Measurements from ENCODE around the gene C5orf46. TPM values are rescaled to one million over a fixed set of nuclear protein-coding genes. Genes with fewer than 3 reads are reported as not detected.

The C5orf46 gene
- total RNA-seq, 2 donors from 2014 or later: 28.6 to 50.6 TPM

DNA sequence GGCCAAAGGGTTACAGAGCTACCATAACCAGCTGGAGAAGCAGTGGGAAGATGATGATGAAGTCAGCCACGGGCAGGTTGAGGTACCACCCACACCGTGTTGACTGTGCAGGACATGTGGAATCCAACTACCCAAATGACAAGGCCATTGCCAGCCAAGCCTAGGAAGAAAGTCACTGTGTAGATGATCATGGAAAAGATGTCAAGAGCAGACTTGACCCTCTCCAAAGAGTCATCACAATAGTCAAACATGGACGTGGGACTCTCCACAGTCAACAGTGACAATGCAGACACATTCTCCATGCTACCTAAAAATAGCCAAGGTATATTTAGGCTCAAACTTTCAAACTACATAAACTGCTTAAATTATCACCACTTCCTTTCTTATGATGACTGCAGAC is 54.0 kb downstream of the C5orf46 start:
- ATAC-seq (ENCODE audit: insufficient number of reproducible peaks, low FRiP score, low read depth) (no peak), DNase-seq (ENCODE audit: low spot score) (no peak)
- H3K27me3 ChIP-seq (replicated peaks; ENCODE audit: insufficient read depth): no peaks in the 10 kb centered on the region
- H3K4me3 ChIP-seq: no peak overlapping the region
- H3K9me3 ChIP-seq: no peaks in the 10 kb centered on the region
- no peaks in the 10 kb centered on the region for H3K4me1 ChIP-seq (ENCODE audit: control insufficient read depth in 1 of 2, low read depth in 2 of 2)
- TF ChIP-seq CTCF (IDR thresholded peaks at IDR 0.05): no peak
- no peaks in the 10 kb centered on the region for H3K36me3 ChIP-seq
- no peak overlapping the region for H3K27ac ChIP-seq

GRCh38 chr5:147851578-147851977 is 54.8 kb downstream of the C5orf46 start:
- DNase-seq (ENCODE audit: low spot score): no peak
- Histone ChIP-seq H3K36me3 (no peaks in the 10 kb centered on the region), H3K9me3 (no peaks in the 10 kb centered on the region), H3K27ac (no peak overlapping the region), H3K27me3 (replicated peaks; ENCODE audit: insufficient read depth) (no peaks in the 10 kb centered on the region), H3K4me1 (ENCODE audit: control insufficient read depth in 1 of 2, low read depth in 2 of 2) (no peaks in the 10 kb centered on the region), H3K4me3 (no peak overlapping the region)
- TF ChIP-seq CTCF (IDR thresholded peaks at IDR 0.05): no peak
- no peak for ATAC-seq (ENCODE audit: insufficient number of reproducible peaks, low FRiP score, low read depth)

DNA sequence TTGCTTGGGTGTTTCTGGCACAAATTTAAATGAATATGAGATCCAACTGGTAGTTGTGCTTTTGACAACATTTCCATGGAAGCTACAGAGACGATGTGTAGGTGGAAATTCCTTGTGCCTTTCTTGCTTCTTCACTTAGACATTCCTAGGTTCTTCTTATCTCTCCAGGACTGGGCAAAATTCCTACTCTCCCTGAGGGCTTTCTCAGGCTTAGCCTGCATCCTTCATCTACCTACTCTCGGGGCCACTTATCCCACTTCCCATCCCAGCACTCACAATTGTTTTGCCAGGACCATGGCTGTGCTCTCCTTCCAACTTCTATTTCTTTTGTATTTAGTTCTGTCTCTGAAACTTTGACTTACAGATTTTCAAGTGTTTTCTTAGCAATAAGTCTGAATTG is 57.1 kb downstream of the C5orf46 start:
- DNase-seq (ENCODE audit: low spot score): no peak
- Histone ChIP-seq H3K27me3 (replicated peaks; ENCODE audit: insufficient read depth) (no peaks in the 10 kb centered on the region), H3K4me1 (ENCODE audit: control insufficient read depth in 1 of 2, low read depth in 2 of 2) (no peaks in the 10 kb centered on the region), H3K4me3 (no peak overlapping the region), H3K36me3 (no peaks in the 10 kb centered on the region), H3K27ac (no peak overlapping the region), H3K9me3 (no peaks in the 10 kb centered on the region)
- no peak for TF ChIP-seq CTCF (IDR thresholded peaks at IDR 0.05)
- ATAC-seq (ENCODE audit: insufficient number of reproducible peaks, low FRiP score, low read depth): no peak

DNA sequence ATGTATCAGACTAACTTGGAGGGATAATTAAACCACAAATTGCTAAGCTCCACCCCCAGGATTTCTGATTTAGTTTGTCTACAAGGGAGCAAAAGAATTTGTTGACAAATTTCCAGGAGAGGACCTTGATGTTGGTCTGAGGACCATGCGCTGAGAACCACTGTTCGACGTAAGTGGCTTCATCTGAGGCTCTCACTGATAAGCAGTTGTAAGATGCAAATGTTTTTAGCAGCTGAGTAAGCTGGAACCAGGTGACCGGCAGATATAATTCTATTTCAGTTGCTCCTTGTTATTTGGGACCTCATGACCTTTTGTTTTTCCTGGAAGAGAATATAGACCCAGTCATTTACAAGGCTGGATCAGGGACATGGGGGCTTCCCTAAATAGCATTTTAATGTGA is 60.7 kb downstream of the C5orf46 start:
- H3K4me1 ChIP-seq (ENCODE audit: control insufficient read depth in 1 of 2, low read depth in 2 of 2): no peaks in the 10 kb centered on the region
- no peaks in the 10 kb centered on the region for H3K27me3 ChIP-seq (replicated peaks; ENCODE audit: insufficient read depth)
- H3K9me3 ChIP-seq: no peaks in the 10 kb centered on the region
- no peak overlapping the region for H3K4me3 ChIP-seq
- no peak for ATAC-seq (ENCODE audit: insufficient number of reproducible peaks, low FRiP score, low read depth)
- H3K27ac ChIP-seq: no peak overlapping the region
- DNase-seq (ENCODE audit: low spot score): no peak
- no peaks in the 10 kb centered on the region for H3K36me3 ChIP-seq
- TF ChIP-seq CTCF (IDR thresholded peaks at IDR 0.05): no peak

- no peaks in the 10 kb centered on the region for H3K36me3 ChIP-seq
- no peaks in the 10 kb centered on the region for H3K4me1 ChIP-seq (ENCODE audit: control insufficient read depth in 1 of 2, low read depth in 2 of 2)
- TF ChIP-seq CTCF (IDR thresholded peaks at IDR 0.05): no peak
- H3K27me3 ChIP-seq (replicated peaks; ENCODE audit: insufficient read depth): no peaks in the 10 kb centered on the region
- H3K9me3 ChIP-seq: no peaks in the 10 kb centered on the region
- no peak overlapping the region for H3K27ac ChIP-seq
- no peak for DNase-seq (ENCODE audit: low spot score)
- no peak for ATAC-seq (ENCODE audit: insufficient number of reproducible peaks, low FRiP score, low read depth)
- H3K4me3 ChIP-seq: no peak overlapping the region
Measured at GRCh38 chr5:147844846-147845245, 61.5 kb downstream of the C5orf46 start.
